Mammary epithelial cell (primary cell): ENCODE data around the gene CTCF.

Source experiments
- EZH2 ChIP-seq: IDR thresholded peaks from 2 replicates; pipeline ENCODE4 v1.6.1; 2012; ENCODE audit warnings: low read length, inconsistent platforms, borderline replicate concordance
- TF ChIP-seq, protein P1 (sequence below), 2 donors: IDR thresholded peaks in 1 of 2; conservative IDR thresholded peaks in 1 of 2; 2 replicates each; pipeline ENCODE4 v1.5.1; 2011 to 2012; ENCODE audit warnings: inconsistent platforms in 2 of 2, low read length in 2 of 2, mild to moderate bottlenecking in 2 of 2, control low read depth in 1 of 2, low read depth in 1 of 2; ENCODE audit not compliant: insufficient read depth in 1 of 2; ENCODE audit errors: extremely low read depth in 1 of 2

DNA sequence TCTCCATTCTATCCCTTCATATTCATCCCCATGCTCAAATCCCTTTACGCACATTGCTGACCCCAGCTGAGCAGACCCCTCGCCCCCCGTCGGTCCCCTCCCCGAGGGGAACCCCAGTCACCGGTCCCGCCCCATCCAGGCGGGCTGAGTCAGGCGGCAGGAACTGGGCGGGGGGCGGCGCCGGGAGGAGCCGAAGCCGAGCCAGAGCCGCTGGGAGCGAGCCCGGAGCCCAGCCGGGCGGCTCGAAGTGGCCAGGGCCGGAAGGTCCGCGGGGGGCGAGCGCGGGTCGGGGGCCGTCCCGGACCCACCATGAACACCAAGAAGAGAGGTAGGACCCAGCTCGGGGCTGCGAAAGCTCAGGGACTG lies 25.1 kb upstream of the CTCF start:
- TF ChIP-seq, protein P1, sequence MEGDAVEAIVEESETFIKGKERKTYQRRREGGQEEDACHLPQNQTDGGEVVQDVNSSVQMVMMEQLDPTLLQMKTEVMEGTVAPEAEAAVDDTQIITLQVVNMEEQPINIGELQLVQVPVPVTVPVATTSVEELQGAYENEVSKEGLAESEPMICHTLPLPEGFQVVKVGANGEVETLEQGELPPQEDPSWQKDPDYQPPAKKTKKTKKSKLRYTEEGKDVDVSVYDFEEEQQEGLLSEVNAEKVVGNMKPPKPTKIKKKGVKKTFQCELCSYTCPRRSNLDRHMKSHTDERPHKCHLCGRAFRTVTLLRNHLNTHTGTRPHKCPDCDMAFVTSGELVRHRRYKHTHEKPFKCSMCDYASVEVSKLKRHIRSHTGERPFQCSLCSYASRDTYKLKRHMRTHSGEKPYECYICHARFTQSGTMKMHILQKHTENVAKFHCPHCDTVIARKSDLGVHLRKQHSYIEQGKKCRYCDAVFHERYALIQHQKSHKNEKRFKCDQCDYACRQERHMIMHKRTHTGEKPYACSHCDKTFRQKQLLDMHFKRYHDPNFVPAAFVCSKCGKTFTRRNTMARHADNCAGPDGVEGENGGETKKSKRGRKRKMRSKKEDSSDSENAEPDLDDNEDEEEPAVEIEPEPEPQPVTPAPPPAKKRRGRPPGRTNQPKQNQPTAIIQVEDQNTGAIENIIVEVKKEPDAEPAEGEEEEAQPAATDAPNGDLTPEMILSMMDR (conservative IDR thresholded peaks at IDR 0.05 in 1 of 2, IDR thresholded peaks at IDR 0.05 in 1 of 2; ENCODE audit: extremely low read depth in 1 of 2, insufficient read depth in 1 of 2, low read depth in 1 of 2, low read length in 2 of 2): no peak
- no peak for TF ChIP-seq EZH2
